Measurements from ENCODE around the gene FARS2. TPM values are rescaled to one million over a fixed set of nuclear protein-coding genes. Genes with fewer than 3 reads are reported as not detected.

FARS2 gene
- polyA plus RNA-seq, 1 donor = 18.7 TPM

- DNase-seq = no peak
Measured at GRCh38 chr6:5425797-5426196, 164.5 kb downstream of the FARS2 start.

- DNase-seq = no peak
Measured at GRCh38 chr6:5427586-5427985, 166.3 kb downstream of the FARS2 start.

GRCh38 chr6:5433324-5433723, 172.0 kb downstream of the FARS2 start:
- DNase-seq = no peak

GRCh38 chr6:5435449-5435848, 174.1 kb downstream of the FARS2 start:
- no peak for DNase-seq

- DNase-seq = no peak
Measured at GRCh38 chr6:5438922-5439584, 177.7 kb downstream of the FARS2 start.

GRCh38 chr6:5439749-5440148, 178.4 kb downstream of the FARS2 start:
- no peak for DNase-seq

GRCh38 chr6:5442319-5442718, 181.0 kb downstream of the FARS2 start:
- DNase-seq = no peak

GRCh38 chr6:5442916-5443315, 181.6 kb downstream of the FARS2 start:
- DNase-seq = no peak

GRCh38 chr6:5443491-5443890, 182.2 kb downstream of the FARS2 start:
- DNase-seq = no peak

GRCh38 chr6:5446362-5447075, 185.2 kb downstream of the FARS2 start:
- no peak for DNase-seq

GRCh38 chr6:5447921-5448320, 186.6 kb downstream of the FARS2 start:
- DNase-seq = no peak

- DNase-seq = no peak
Measured at GRCh38 chr6:5450073-5450472, 188.8 kb downstream of the FARS2 start.

- no peak for DNase-seq
Measured at GRCh38 chr6:5453546-5453945, 192.2 kb downstream of the FARS2 start.

- DNase-seq = no peak
Measured at GRCh38 chr6:5455142-5455541, 193.8 kb downstream of the FARS2 start.

GRCh38 chr6:5457041-5457440, 195.7 kb downstream of the FARS2 start:
- no peak for DNase-seq

GRCh38 chr6:5457983-5458683, 196.8 kb downstream of the FARS2 start:
- no peak for DNase-seq

GRCh38 chr6:5459346-5459745, 198.0 kb downstream of the FARS2 start:
- no peak for DNase-seq

- DNase-seq = no peak
Measured at GRCh38 chr6:5461365-5461764, 200.1 kb downstream of the FARS2 start.

- no peak for DNase-seq
Measured at GRCh38 chr6:5462856-5463255, 201.5 kb downstream of the FARS2 start.

GRCh38 chr6:5463690-5464089, 202.4 kb downstream of the FARS2 start:
- DNase-seq = no peak

GRCh38 chr6:5464099-5464885, 203.0 kb downstream of the FARS2 start:
- DNase-seq = no peak

Measured in left kidney (tissue), 2 donors.